CD14-positive monocyte (primary cell): ENCODE results near the gene GRM4. TPM values are rescaled to one million over a fixed set of nuclear protein-coding genes. Genes with fewer than 3 reads are reported as not detected.

Source experiments
- DNase-seq, 3 donors: peaks; one replicate each; pipeline ENCODE4 v3.0.0-alpha.2; 2011 to 2022
- H2AFZ ChIP-seq: 2 replicates; pipeline ENCODE4 v1.6.0; 2012; ENCODE audit warnings: mild to moderate bottlenecking, low read depth, low read length, inconsistent platforms; ENCODE audit not compliant: insufficient read depth, poor library complexity, severe bottlenecking
- H3K27ac ChIP-seq, 2 donors: 1 replicate in 1 of 2; 2 replicates in 1 of 2; pipeline ENCODE4 v1.5.1; 2012 to 2013; ENCODE audit warnings: low read length in 2 of 2, control low read depth in 1 of 2, inconsistent platforms in 1 of 2, low read depth in 1 of 2, mild to moderate bottlenecking in 1 of 2
- H3K27me3 ChIP-seq, 2 donors: one replicate each; pipeline versions ENCODE4 v1.6.0 to v1.6.1; 2011 to 2013; ENCODE audit warnings: low read length in 2 of 2; ENCODE audit not compliant: control insufficient read depth in 2 of 2, insufficient read depth in 2 of 2
- H3K36me3 ChIP-seq, 2 donors: replicated peaks in 1 of 2; 1 replicate in 1 of 2; 2 replicates in 1 of 2; pipeline versions ENCODE4 v1.5.1 to v1.6.1; 2012 to 2013; ENCODE audit warnings: low read length in 2 of 2, control low read depth in 1 of 2, inconsistent platforms in 1 of 2, mild to moderate bottlenecking in 1 of 2; ENCODE audit not compliant: insufficient read depth in 2 of 2, control insufficient read depth in 1 of 2
- H3K4me1 ChIP-seq, 2 donors: 1 replicate in 1 of 2; 2 replicates in 1 of 2; pipeline versions ENCODE4 v1.5.1 to v1.6.1; 2012 to 2013; ENCODE audit warnings: low read length in 2 of 2, control low read depth in 1 of 2, inconsistent platforms in 1 of 2, mild to moderate bottlenecking in 1 of 2, moderate library complexity in 1 of 2; ENCODE audit not compliant: insufficient read depth in 2 of 2, control insufficient read depth in 1 of 2
- H3K4me2 ChIP-seq: replicated peaks from 2 replicates; pipeline ENCODE3; 2012; ENCODE audit warnings: low read length, moderate library complexity, mild to moderate bottlenecking; ENCODE audit not compliant: poor library complexity, severe bottlenecking; ENCODE audit errors: extremely low read depth
- H3K4me3 ChIP-seq, 3 experiments: fragments of 200-600 bp in 1 of 3; sonication (generic) in 1 of 3; replicated peaks in 1 of 3; 1 replicate in 2 of 3; 2 replicates in 1 of 3; pipeline ENCODE4 v1.5.1; 2011 to 2013; ENCODE audit warnings: low read length in 3 of 3, mild to moderate bottlenecking in 3 of 3, control low read depth in 2 of 3, low read depth in 2 of 3, inconsistent platforms in 1 of 3, moderate library complexity in 1 of 3
- H3K79me2 ChIP-seq: 2 replicates; pipeline ENCODE4 v1.6.0; 2012; ENCODE audit warnings: mild to moderate bottlenecking, control low read depth, inconsistent platforms, low read length, moderate library complexity; ENCODE audit not compliant: insufficient read depth
- H3K9ac ChIP-seq: 2 replicates; pipeline ENCODE4 v1.6.0; 2017; ENCODE audit warnings: low read length, mild to moderate bottlenecking; ENCODE audit not compliant: insufficient read depth, poor library complexity, severe bottlenecking
- H3K9me3 ChIP-seq, 2 donors: replicated peaks in 1 of 2; 1 replicate in 1 of 2; 2 replicates in 1 of 2; pipeline versions ENCODE4 v1.5.1 to v1.6.1; 2012 to 2013; ENCODE audit warnings: low read length in 2 of 2, control low read depth in 1 of 2; ENCODE audit not compliant: control insufficient read depth in 1 of 2, insufficient read depth in 1 of 2
- H4K20me1 ChIP-seq: 2 replicates; pipeline ENCODE4 v1.6.0; 2012; ENCODE audit warnings: mild to moderate bottlenecking, low read length, control low read depth, moderate library complexity; ENCODE audit not compliant: insufficient read depth
- H3K27ac Mint-ChIP-seq, 7 donors: one replicate each; pipeline ENCODE4 v1.8.0; 2020; ENCODE audit warnings: mild to moderate bottlenecking in 7 of 7, mixed read lengths in 7 of 7, moderate library complexity in 6 of 7, inconsistent platforms in 2 of 7
- H3K27me3 Mint-ChIP-seq, 3 donors: one replicate each; pipeline ENCODE4 v1.8.0; 2021 to 2022; ENCODE audit warnings: low read depth in 3 of 3, mild to moderate bottlenecking in 3 of 3, mixed read lengths in 3 of 3, moderate library complexity in 3 of 3, inconsistent platforms in 1 of 3
- H3K36me3 Mint-ChIP-seq, 2 donors: one replicate each; pipeline ENCODE4 v1.8.0; 2020; ENCODE audit warnings: mixed read lengths in 2 of 2, inconsistent platforms in 1 of 2, mild to moderate bottlenecking in 1 of 2
- H3K4me1 Mint-ChIP-seq: one replicate; pipeline ENCODE4 v1.8.0; 2020; ENCODE audit warnings: mild to moderate bottlenecking, mixed read lengths
- H3K4me3 Mint-ChIP-seq, 2 donors: one replicate each; pipeline ENCODE4 v1.8.0; 2020; ENCODE audit warnings: mild to moderate bottlenecking in 2 of 2, mixed read lengths in 2 of 2, moderate library complexity in 1 of 2
- H3K9me3 Mint-ChIP-seq, 7 donors: one replicate each; pipeline ENCODE4 v1.8.0; 2020 to 2022; ENCODE audit warnings: mixed read lengths in 7 of 7, mild to moderate bottlenecking in 6 of 7, moderate library complexity in 6 of 7, inconsistent platforms in 2 of 7
- CTCF ChIP-seq: fragments of 200-600 bp; IDR thresholded peaks from one replicate; pipeline ENCODE4 v1.8.0; 2022; ENCODE audit warnings: antibody characterized with exemption, mild to moderate bottlenecking
- WGBS: methylation state at CpG from one replicate; pipeline ENCODE4 v1.1.5; 2013; ENCODE audit warnings: missing lambda C conversion rate; ENCODE audit not compliant: insufficient coverage; 5-methylcytosine and 5-hydroxymethylcytosine counted together
- intact Hi-C, 2 donors: fragments of 100-400 bp; cut with micrococcal nuclease; formaldehyde crosslinking; loops; one replicate each; pipeline versions ENCODE4 v1.15.0 to v1.15.1; 2023
- polyA plus RNA-seq, 3 donors: library from polyadenylated mRNA; depleted of rRNA in 1 of 3; unstranded in 2 of 3; stranded (reverse) in 1 of 3; fragments of 300-500 nt in 2 of 3; fragments of >200 nt in 1 of 3; fragmentation: Illumina TruSeq in 2 of 3; gene quantifications; 1 replicate in 2 of 3; 2 replicates in 1 of 3; pipeline ENCODE4 v1.2.3, GENCODE V29; 2012 to 2021

The GRM4 gene
- polyA plus RNA-seq, 3 donors, result not detected

- H3K27ac ChIP-seq, result no peak overlapping the region
- peaks cover 12 to 24% (median 18%) of the 10 kb centered on the region in 3 donors for H3K27me3 Mint-ChIP-seq
- H3K27ac Mint-ChIP-seq, result no peak overlapping the region
- H3K9me3 Mint-ChIP-seq, result peaks cover 0 to 5% (median 2%) of the 10 kb centered on the region in 7 donors
- no peaks in the 10 kb centered on the region for H3K79me2 ChIP-seq
- DNase-seq, result no peak
- no peak overlapping the region for H3K9ac ChIP-seq
- H3K4me1 ChIP-seq, result no peaks in the 10 kb centered on the region
- no peak for TF ChIP-seq CTCF
- no peaks in the 10 kb centered on the region for H3K9me3 ChIP-seq
- no peaks in the 10 kb centered on the region for H3K36me3 Mint-ChIP-seq
- no peak overlapping the region for H3K4me2 ChIP-seq
- no peaks in the 10 kb centered on the region for H4K20me1 ChIP-seq
- H3K4me1 Mint-ChIP-seq, result no peaks in the 10 kb centered on the region
- no peak overlapping the region for H3K4me3 Mint-ChIP-seq
- H3K27me3 ChIP-seq, result peaks cover 0 to 3% of the 10 kb centered on the region in 2 donors
- intact Hi-C loops, result no loop called here
- H2AFZ ChIP-seq, result no peak overlapping the region
- 96% methylated on average over 4 of the region's 6 CpGs for WGBS
- no peaks in the 10 kb centered on the region for H3K36me3 ChIP-seq
- H3K4me3 ChIP-seq, result no peak overlapping the region
Observed at GRCh38 chr6:34093206-34093605, 52.7 kb downstream of the GRM4 start.

DNA sequence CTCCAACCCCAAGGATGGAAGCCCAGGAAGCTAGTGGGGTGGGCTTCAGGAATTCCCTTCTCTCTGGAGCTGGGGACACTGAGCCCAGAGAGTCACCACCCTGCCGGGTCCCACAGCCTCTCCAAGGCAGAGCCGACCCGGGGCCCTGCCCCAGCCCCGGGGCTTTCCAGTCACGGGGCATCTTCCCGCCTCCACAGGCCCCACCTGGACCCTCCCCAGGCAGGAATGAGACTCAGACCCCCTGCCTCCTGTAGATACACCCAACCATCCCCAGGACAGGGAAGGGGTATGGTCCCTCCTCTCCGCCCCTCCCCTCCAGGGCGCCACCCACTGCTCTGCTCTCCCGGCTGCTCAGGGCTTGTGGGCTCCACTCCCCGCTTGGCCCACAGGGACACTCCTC lies 53.3 kb downstream of the GRM4 start:
- Histone ChIP-seq H3K79me2 (no peaks in the 10 kb centered on the region), H3K4me2 (no peak overlapping the region), H3K9ac (no peak overlapping the region), H2AFZ (no peak overlapping the region), H3K4me3 (no peak overlapping the region), H4K20me1 (no peaks in the 10 kb centered on the region), H3K4me1 (no peaks in the 10 kb centered on the region), H3K36me3 (no peaks in the 10 kb centered on the region), H3K9me3 (no peaks in the 10 kb centered on the region), H3K27me3 (peaks cover 0 to 3% of the 10 kb centered on the region in 2 donors), H3K27ac (no peak overlapping the region)
- Mint-ChIP-seq H3K4me3 (no peak overlapping the region), H3K4me1 (no peaks in the 10 kb centered on the region), H3K36me3 (no peaks in the 10 kb centered on the region), H3K9me3 (peaks cover 0 to 5% (median 2%) of the 10 kb centered on the region in 7 donors), H3K27me3 (peaks cover 12 to 25% (median 18%) of the 10 kb centered on the region in 3 donors), H3K27ac (peak overlapping the region in 1 of 7 donors; percentile 36)
- no peak for TF ChIP-seq CTCF
- no peak for DNase-seq
- 96% methylated on average over 5 of the region's 10 CpGs for WGBS
- intact Hi-C loops, result no loop called here
